Thyroid gland (tissue), 4 donors: Measurements from ENCODE around the gene DLGAP3. TPM values are rescaled to one million over a fixed set of nuclear protein-coding genes. Genes with fewer than 3 reads are reported as not detected.

Source experiments
- DNase-seq, 2 donors: peaks; one replicate each; pipeline ENCODE4 v3.0.0-alpha.2; 2019
- H3K27ac ChIP-seq, 3 donors: fragments of 200-600 bp; sonication (generic); 1 replicate in 2 of 3; 2 replicates in 1 of 3; pipeline ENCODE4 v1.5.1; 2016 to 2019; ENCODE audit warnings: mild to moderate bottlenecking in 1 of 3, moderate library complexity in 1 of 3
- H3K27me3 ChIP-seq: fragments of 200-600 bp; sonication (generic); one replicate; pipeline ENCODE4 v1.5.1; 2019
- H3K36me3 ChIP-seq, 2 donors: fragments of 200-600 bp; sonication (generic); one replicate each; pipeline ENCODE4 v1.5.1; 2016 to 2019
- H3K4me1 ChIP-seq, 2 donors: fragments of 200-600 bp; sonication (generic); one replicate each; pipeline ENCODE4 v1.5.1; 2017 to 2019
- H3K4me3 ChIP-seq, 3 donors: fragments of 200-600 bp; sonication (generic); replicated peaks in 1 of 3; 1 replicate in 2 of 3; 2 replicates in 1 of 3; pipeline ENCODE4 v1.5.1; 2016; ENCODE audit warnings: mild to moderate bottlenecking in 1 of 3
- H3K9me3 ChIP-seq: fragments of 200-600 bp; sonication (generic); one replicate; pipeline ENCODE4 v1.5.1; 2017
- POLR2A ChIP-seq, 2 donors: fragments of 450-650 bp; IDR thresholded peaks; one replicate each; pipeline ENCODE4 v1.6.1; 2017; ENCODE audit warnings: antibody characterized with exemption in 2 of 2, mild to moderate bottlenecking in 2 of 2, moderate library complexity in 1 of 2
- WGBS, 2 donors: methylation state at CpG; one replicate each; pipeline ENCODE4 v1.1.5; 2017; 5-methylcytosine and 5-hydroxymethylcytosine counted together
- intact Hi-C: fragments of 100-400 bp; cut with DNase I; formaldehyde crosslinking; loops from one replicate; pipeline ENCODE4 v1.15.1; 2023
- total RNA-seq, 4 donors: library from RNA; depleted of rRNA; stranded (reverse); fragments of >200 nt; gene quantifications; one replicate each; pipeline ENCODE4 v1.2.3, GENCODE V29; 2016
- TF ChIP-seq, protein P1 (sequence below), 6 experiments: fragments of 200-600 bp in 3 of 6; fragments of 450-650 bp in 3 of 6; sonication (generic) in 3 of 6; IDR thresholded peaks; one replicate each; pipeline ENCODE4 v1.5.1; 2016 to 2019; ENCODE audit warnings: antibody characterized with exemption in 6 of 6, mild to moderate bottlenecking in 2 of 6, inconsistent platforms in 1 of 6, moderate library complexity in 1 of 6

Gene DLGAP3
- total RNA-seq, 4 donors from 2014 or later = 0.22 to 0.67 TPM; not detected in 2

GRCh38 chr1:34867415-34867814, 62.0 kb downstream of the DLGAP3 start:
- DNase-seq = no peak
- TF ChIP-seq, protein P1, sequence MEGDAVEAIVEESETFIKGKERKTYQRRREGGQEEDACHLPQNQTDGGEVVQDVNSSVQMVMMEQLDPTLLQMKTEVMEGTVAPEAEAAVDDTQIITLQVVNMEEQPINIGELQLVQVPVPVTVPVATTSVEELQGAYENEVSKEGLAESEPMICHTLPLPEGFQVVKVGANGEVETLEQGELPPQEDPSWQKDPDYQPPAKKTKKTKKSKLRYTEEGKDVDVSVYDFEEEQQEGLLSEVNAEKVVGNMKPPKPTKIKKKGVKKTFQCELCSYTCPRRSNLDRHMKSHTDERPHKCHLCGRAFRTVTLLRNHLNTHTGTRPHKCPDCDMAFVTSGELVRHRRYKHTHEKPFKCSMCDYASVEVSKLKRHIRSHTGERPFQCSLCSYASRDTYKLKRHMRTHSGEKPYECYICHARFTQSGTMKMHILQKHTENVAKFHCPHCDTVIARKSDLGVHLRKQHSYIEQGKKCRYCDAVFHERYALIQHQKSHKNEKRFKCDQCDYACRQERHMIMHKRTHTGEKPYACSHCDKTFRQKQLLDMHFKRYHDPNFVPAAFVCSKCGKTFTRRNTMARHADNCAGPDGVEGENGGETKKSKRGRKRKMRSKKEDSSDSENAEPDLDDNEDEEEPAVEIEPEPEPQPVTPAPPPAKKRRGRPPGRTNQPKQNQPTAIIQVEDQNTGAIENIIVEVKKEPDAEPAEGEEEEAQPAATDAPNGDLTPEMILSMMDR (IDR thresholded peaks at IDR 0.05) = no peak
- no peak for TF ChIP-seq POLR2A (IDR thresholded peaks at IDR 0.05)
- Histone ChIP-seq H3K27me3 (no peaks in the 10 kb centered on the region), H3K27ac (no peak overlapping the region), H3K9me3 (no peaks in the 10 kb centered on the region), H3K4me1 (peaks cover 8 to 11% of the 10 kb centered on the region in 2 donors), H3K4me3 (no peak overlapping the region), H3K36me3 (no peaks in the 10 kb centered on the region)
- intact Hi-C loops = loop anchor here (5.0 kb wide), 1 partner anchor 80 kb away; no protein-coding TSS in a partner anchor
- WGBS, 2 donors = 91 to 92% methylated on average over 6 of the region's 6 CpGs

DNA sequence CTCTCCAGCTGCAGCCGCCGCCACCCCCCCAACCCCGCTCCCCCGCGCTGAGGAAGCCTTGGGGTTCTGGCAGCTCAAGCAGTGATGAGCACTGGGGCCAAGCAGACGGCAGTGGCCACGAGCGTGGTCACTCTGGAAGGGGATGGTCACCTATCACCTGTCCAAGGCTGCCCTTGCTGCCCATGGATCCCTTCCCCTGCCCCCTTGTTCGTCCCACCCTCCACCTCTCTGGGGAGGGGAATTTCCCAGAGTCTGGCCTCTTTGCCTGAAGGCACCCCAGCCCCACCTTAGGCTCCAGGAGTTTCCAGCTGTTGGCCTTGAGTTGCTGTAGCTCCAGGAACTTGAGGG, 62.7 kb downstream of the DLGAP3 start:
- WGBS, 2 donors = 34 to 58% methylated on average over 5 to 6 of the region's 9 CpGs
- H3K4me3 ChIP-seq = peak overlapping the region in 1 of 3 donors; percentile 47
- intact Hi-C loops = loop anchor here (5.0 kb wide), 1 partner anchor 79 kb away; no protein-coding TSS in a partner anchor

DNA sequence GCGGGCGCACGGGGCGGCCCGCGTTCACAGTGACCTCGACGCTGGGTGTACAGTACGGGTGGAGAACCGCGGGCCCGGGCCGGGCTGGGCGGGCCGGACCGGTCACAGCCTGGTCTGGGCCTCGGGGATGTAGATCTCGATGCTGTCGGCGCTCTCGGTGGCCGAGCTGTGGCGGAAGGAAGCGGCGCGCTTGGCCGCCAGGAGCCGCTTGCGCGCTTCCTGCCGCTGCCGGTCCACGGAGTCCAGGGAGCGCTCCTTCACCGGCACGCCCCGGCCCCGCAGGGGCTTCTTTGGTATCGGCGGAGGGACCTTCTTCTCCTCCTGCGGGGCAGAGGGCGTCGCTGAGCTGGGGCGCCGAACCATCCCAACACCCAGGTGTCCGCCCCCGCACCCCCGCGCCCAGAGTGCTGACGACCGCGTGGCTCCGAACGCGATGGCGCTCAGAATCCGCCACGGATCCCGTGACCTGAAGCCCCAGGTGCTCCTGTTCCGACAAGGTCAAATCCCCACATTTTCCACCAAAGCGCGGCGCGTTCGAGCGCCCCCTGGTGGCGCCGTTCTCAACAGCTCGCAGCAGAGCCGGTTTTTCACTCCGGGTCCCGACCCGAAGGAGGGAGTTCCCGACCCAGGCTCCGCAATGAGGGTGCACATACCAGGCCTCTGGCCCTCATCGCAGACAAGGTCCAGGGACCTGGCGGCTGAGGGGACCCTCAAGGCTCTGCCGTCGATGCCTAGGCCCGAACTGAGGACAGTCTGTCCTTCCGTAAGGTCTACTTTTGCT, 63.3 kb downstream of the DLGAP3 start:
- Histone ChIP-seq H3K36me3 (no peaks in the 10 kb centered on the region), H3K27me3 (no peaks in the 10 kb centered on the region), H3K4me3 (peak overlapping the region; percentile 32 to 83 (median 47)), H3K27ac (peak overlapping the region; percentile 72 to 94 (median 86)), H3K9me3 (no peaks in the 10 kb centered on the region), H3K4me1 (peaks cover 8 to 11% of the 10 kb centered on the region in 2 donors)
- TF ChIP-seq, protein P1 (IDR thresholded peaks at IDR 0.05) = peak; percentile 88 to 99 (median 93)
- peak in 1 of 2 donors; percentile 60 for TF ChIP-seq POLR2A (IDR thresholded peaks at IDR 0.05)
- intact Hi-C loops = loop anchor here (5.0 kb wide), 1 partner anchor 79 kb away; no protein-coding TSS in a partner anchor
- WGBS, 2 donors = 0 to 6% methylated on average over 18 to 24 of the region's 81 CpGs
- DNase-seq = peak; percentile 88 to 91

More for the DNA sequence above, 62.7 kb downstream of the DLGAP3 start:
- H3K27me3 ChIP-seq = no peaks in the 10 kb centered on the region
- TF ChIP-seq POLR2A (IDR thresholded peaks at IDR 0.05) = no peak
- TF ChIP-seq, protein P1 (IDR thresholded peaks at IDR 0.05) = no peak
- H3K4me1 ChIP-seq = peaks cover 8 to 11% of the 10 kb centered on the region in 2 donors
- peak overlapping the region in 2 of 3 donors; percentile 72 to 94 for H3K27ac ChIP-seq
- DNase-seq = no peak
- H3K36me3 ChIP-seq = no peaks in the 10 kb centered on the region
- no peaks in the 10 kb centered on the region for H3K9me3 ChIP-seq

- no peaks in the 10 kb centered on the region for H3K9me3 ChIP-seq
- intact Hi-C loops = loop anchor here (5.0 kb wide), 1 partner anchor 78 kb away; no protein-coding TSS in a partner anchor
- H3K4me1 ChIP-seq = peaks cover 8 to 11% of the 10 kb centered on the region in 2 donors
- H3K27ac ChIP-seq = peak overlapping the region; percentile 72 to 94 (median 86)
- no peaks in the 10 kb centered on the region for H3K27me3 ChIP-seq
- no peak for TF ChIP-seq POLR2A (IDR thresholded peaks at IDR 0.05)
- TF ChIP-seq, protein P1 (IDR thresholded peaks at IDR 0.05) = no peak
- no peaks in the 10 kb centered on the region for H3K36me3 ChIP-seq
- peak in 1 of 2 donors; percentile 15 for DNase-seq
- H3K4me3 ChIP-seq = peak overlapping the region; percentile 32 to 83 (median 47)
- WGBS, 2 donors = 5 to 12% methylated on average over 6 to 12 of the region's 25 CpGs
Measured at GRCh38 chr1:34865573-34865972, 63.9 kb downstream of the DLGAP3 start.

DNA sequence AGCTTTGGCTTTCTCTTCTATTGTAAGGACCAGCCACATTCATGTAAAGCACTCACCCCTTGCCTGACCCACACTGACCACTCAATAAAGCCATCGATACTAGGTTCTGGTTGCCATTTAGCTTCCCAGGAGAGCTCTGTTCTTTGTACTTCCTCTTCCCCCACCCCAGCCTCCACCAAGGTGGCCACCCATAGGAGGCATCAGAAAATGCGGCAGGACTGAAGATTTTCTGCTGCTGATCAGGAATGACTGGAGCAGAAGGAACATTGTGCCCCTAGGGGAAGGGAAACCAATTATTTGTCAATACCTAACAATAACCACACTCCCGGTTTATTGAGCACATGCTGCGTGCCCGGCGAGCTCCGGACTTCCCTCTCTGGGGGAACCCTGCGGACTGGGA, 64.7 kb downstream of the DLGAP3 start:
- no peaks in the 10 kb centered on the region for H3K9me3 ChIP-seq
- H3K36me3 ChIP-seq = no peaks in the 10 kb centered on the region
- intact Hi-C loops = loop anchor here (5.0 kb wide), 1 partner anchor 77 kb away; no protein-coding TSS in a partner anchor
- H3K27ac ChIP-seq = no peak overlapping the region
- no peak for DNase-seq
- WGBS, 2 donors = 93 to 94% methylated on average over 7 to 8 of the region's 8 CpGs
- H3K4me1 ChIP-seq = peaks cover 8 to 16% of the 10 kb centered on the region in 2 donors
- no peak for TF ChIP-seq POLR2A (IDR thresholded peaks at IDR 0.05)
- TF ChIP-seq, protein P1 (IDR thresholded peaks at IDR 0.05) = no peak
- H3K4me3 ChIP-seq = no peak overlapping the region
- H3K27me3 ChIP-seq = no peaks in the 10 kb centered on the region
